Measurements from ENCODE around the gene HSDL1. TPM values are rescaled to one million over a fixed set of nuclear protein-coding genes. Genes with fewer than 3 reads are reported as not detected.

HSDL1 gene
- 34.2 and 38.2 TPM in 2 replicates for total RNA-seq (2021)
- long read RNA-seq, transcript HSDL1-201 (6 exons, 3,519 nt): major isoform, 135 of 156 reads
- long read RNA-seq, partial matches to known transcripts: 3 of 156 reads
- long read RNA-seq, other reads (novel, unspliced or antisense): 12 of 156 reads

- peaks cover 10 to 16% of the 10 kb centered on the region in 2 experiments for H3K4me1 Mint-ChIP-seq
- no CpG with 5 or more reads among the region's 89 CpGs for WGBS (ENCODE audit: extremely low coverage, insufficient read length, low lambda C conversion rate)
- Histone ChIP-seq H2BK5ac (ENCODE audit: insufficient read length, low read length) (no peak within 1 kb of the TSS), H3T11ph (ENCODE audit: low read length) (no peak within 1 kb of the TSS), H3K4me2 (ENCODE audit: insufficient read depth, insufficient read length, low read length) (peak within 1 kb of the TSS; percentile 77), H3K79me2 (ENCODE audit: insufficient read depth, low read length) (peaks cover 4% of the 10 kb centered on the region; the same call in 1 of the 2 replicates), H3K23me2 (ENCODE audit: insufficient read length, low read depth, low read length, poor library complexity, severe bottlenecking) (peaks cover 9% of the 10 kb centered on the region), H2BK120ac (ENCODE audit: low read depth, low read length, poor library complexity, severe bottlenecking) (no peak within 1 kb of the TSS), H2BK12ac (ENCODE audit: insufficient read length, low read depth, low read length) (no peak within 1 kb of the TSS), H2AFZ (ENCODE audit: low read length) (no peak within 1 kb of the TSS), H3K23ac (ENCODE audit: insufficient read length, low read depth, low read length) (no peak within 1 kb of the TSS), H2AK5ac (ENCODE audit: insufficient read length, low read length) (no peak within 1 kb of the TSS), H3K27ac (ENCODE audit: insufficient read length, low read depth, low read length) (no peak within 1 kb of the TSS), H2BK20ac (ENCODE audit: low read depth, low read length, poor library complexity, severe bottlenecking) (no peak within 1 kb of the TSS), H4K91ac (ENCODE audit: insufficient read length, low read depth, low read length) (no peak within 1 kb of the TSS), H3K4ac (ENCODE audit: low read depth, low read length) (no peak within 1 kb of the TSS), H4K20me1 (ENCODE audit: control insufficient read depth, insufficient read depth, insufficient read length) (no peaks in the 10 kb centered on the region), H4K8ac (replicated peaks; ENCODE audit: insufficient read length, low read depth, low read length) (no peak within 1 kb of the TSS), H3K4me1 (ENCODE audit: insufficient read depth, low read length) (no peaks in the 10 kb centered on the region), H3K18ac (ENCODE audit: insufficient read length, low read depth, low read length) (no peak within 1 kb of the TSS), H3K14ac (ENCODE audit: insufficient read depth, low read length) (no peak within 1 kb of the TSS), H3K79me1 (ENCODE audit: insufficient read depth, low read depth, low read length, poor library complexity, severe bottlenecking) (peaks cover 3% of the 10 kb centered on the region), H4K5ac (ENCODE audit: insufficient read length, low read depth, low read length) (no peak within 1 kb of the TSS), H3K9ac (ENCODE audit: extremely low read depth, insufficient read length, low read length) (peak within 1 kb of the TSS; percentile 16), H3K56ac (ENCODE audit: insufficient read length, low read depth, low read length) (no peak within 1 kb of the TSS), H3K9me3 (ENCODE audit: control insufficient read depth, low read depth, low read length) (no peaks in the 10 kb centered on the region), H3K27me3 (ENCODE audit: insufficient read depth, low read length) (no peaks in the 10 kb centered on the region), H2BK15ac (ENCODE audit: low read depth, low read length) (no peak within 1 kb of the TSS)
- TF ChIP-seq, protein P1, sequence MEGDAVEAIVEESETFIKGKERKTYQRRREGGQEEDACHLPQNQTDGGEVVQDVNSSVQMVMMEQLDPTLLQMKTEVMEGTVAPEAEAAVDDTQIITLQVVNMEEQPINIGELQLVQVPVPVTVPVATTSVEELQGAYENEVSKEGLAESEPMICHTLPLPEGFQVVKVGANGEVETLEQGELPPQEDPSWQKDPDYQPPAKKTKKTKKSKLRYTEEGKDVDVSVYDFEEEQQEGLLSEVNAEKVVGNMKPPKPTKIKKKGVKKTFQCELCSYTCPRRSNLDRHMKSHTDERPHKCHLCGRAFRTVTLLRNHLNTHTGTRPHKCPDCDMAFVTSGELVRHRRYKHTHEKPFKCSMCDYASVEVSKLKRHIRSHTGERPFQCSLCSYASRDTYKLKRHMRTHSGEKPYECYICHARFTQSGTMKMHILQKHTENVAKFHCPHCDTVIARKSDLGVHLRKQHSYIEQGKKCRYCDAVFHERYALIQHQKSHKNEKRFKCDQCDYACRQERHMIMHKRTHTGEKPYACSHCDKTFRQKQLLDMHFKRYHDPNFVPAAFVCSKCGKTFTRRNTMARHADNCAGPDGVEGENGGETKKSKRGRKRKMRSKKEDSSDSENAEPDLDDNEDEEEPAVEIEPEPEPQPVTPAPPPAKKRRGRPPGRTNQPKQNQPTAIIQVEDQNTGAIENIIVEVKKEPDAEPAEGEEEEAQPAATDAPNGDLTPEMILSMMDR (conservative IDR thresholded peaks at IDR 0.05): peak; percentile 51; the same call in 2 of the 3 replicates
- H3K27me3 Mint-ChIP-seq (ENCODE audit: low read depth): peaks cover 16% of the 10 kb centered on the region
- H3K27ac Mint-ChIP-seq: peak within 1 kb of the TSS; percentile 76 to 91 (median 87); a peak in 5 of 7 replicates
- DNase-seq: peak; percentile 89
- H3K4me3 Mint-ChIP-seq: peak within 1 kb of the TSS; percentile 95 to 99
- peaks cover 2 to 15% (median 6%) of the 10 kb centered on the region in 3 experiments; a peak in 5 of 7 replicates for H3K36me3 Mint-ChIP-seq (ENCODE audit: insufficient read depth in 1 of 3, low read depth in 3 of 3)
- peaks cover 0 to 9% of the 10 kb centered on the region in 2 experiments; a peak in 1 of 5 replicates for H3K9me3 Mint-ChIP-seq
Observed at GRCh38 chr16:84144859-84145639, at the start of gene HSDL1, which contains the start of gene DNAAF1. Gene HSDL1 (minus strand): TSS chr16:84145177. CDS start chr16:84131321, 13,856 bp downstream. Gene DNAAF1 (plus strand): TSS chr16:84145308. CDS start chr16:84145441, 133 bp downstream.

Measured in H9 (cell line).